Measurements from ENCODE around the gene GAB4. TPM values are rescaled to one million over a fixed set of nuclear protein-coding genes. Genes with fewer than 3 reads are reported as not detected.
"Not testable (repeated sequence)": the region's sequence is repeated elsewhere in the genome, so short reads cannot be mapped to it uniquely, and the experiment has no call there.

Gene GAB4
- polyA plus RNA-seq, 1 donor from 2014 or later: not detected

- Mint-ChIP-seq H3K36me3 (no peaks in the 10 kb centered on the region), H3K4me1 (peaks cover 14 to 16% (median 15%) of the 10 kb centered on the region in 3 donors), H3K27ac (peak overlapping the region in 1 of 3 donors; percentile 75), H3K27me3 (peaks cover 12% of the 10 kb centered on the region), H3K4me3 (peak overlapping the region in 1 of 4 donors; percentile 59), H3K9me3 (peaks cover 0 to 6% (median 6%) of the 10 kb centered on the region in 3 donors)
Observed at GRCh38 chr22:16922076-16922475, 85.9 kb downstream of the GAB4 start.

- Mint-ChIP-seq H3K4me3 (no peak overlapping the region), H3K36me3 (no peaks in the 10 kb centered on the region), H3K4me1 (peaks cover 9 to 16% (median 12%) of the 10 kb centered on the region in 3 donors), H3K9me3 (peaks cover 0 to 4% (median 3%) of the 10 kb centered on the region in 3 donors), H3K27me3 (peaks cover 21% of the 10 kb centered on the region), H3K27ac (no peak overlapping the region)
Observed at GRCh38 chr22:16917144-16918003, 90.6 kb downstream of the GAB4 start.

GRCh38 chr22:16915701-16916100 is 92.3 kb downstream of the GAB4 start:
- Mint-ChIP-seq H3K4me3 (no peak overlapping the region), H3K27me3 (peaks cover 18% of the 10 kb centered on the region), H3K4me1 (peaks cover 0 to 12% (median 9%) of the 10 kb centered on the region in 3 donors), H3K27ac (no peak overlapping the region), H3K36me3 (no peaks in the 10 kb centered on the region), H3K9me3 (no peaks in the 10 kb centered on the region)

GRCh38 chr22:16914911-16915310 is 93.1 kb downstream of the GAB4 start:
- not testable (repeated sequence) for H3K9me3 Mint-ChIP-seq, H3K36me3 Mint-ChIP-seq, H3K4me3 Mint-ChIP-seq
- Mint-ChIP-seq H3K27me3 (peaks cover 18% of the 10 kb centered on the region), H3K4me1 (peaks cover 0 to 12% (median 9%) of the 10 kb centered on the region in 3 donors), H3K27ac (peak overlapping the region in 1 of 3 donors; percentile 59)

- H3K4me1 Mint-ChIP-seq: peaks cover 0 to 12% (median 9%) of the 10 kb centered on the region in 3 donors
- no peaks in the 10 kb centered on the region for H3K9me3 Mint-ChIP-seq
- no peaks in the 10 kb centered on the region for H3K36me3 Mint-ChIP-seq
- H3K27me3 Mint-ChIP-seq: peaks cover 17% of the 10 kb centered on the region
- no peak overlapping the region for H3K4me3 Mint-ChIP-seq
- H3K27ac Mint-ChIP-seq: no peak overlapping the region
Observed at GRCh38 chr22:16914006-16914405, 94.0 kb downstream of the GAB4 start.

GRCh38 chr22:16912281-16912680 is 95.7 kb downstream of the GAB4 start:
- Mint-ChIP-seq H3K36me3 (no peaks in the 10 kb centered on the region), H3K9me3 (no peaks in the 10 kb centered on the region), H3K4me1 (peaks cover 0 to 8% (median 6%) of the 10 kb centered on the region in 3 donors), H3K27me3 (peaks cover 11% of the 10 kb centered on the region), H3K27ac (no peak overlapping the region), H3K4me3 (no peak overlapping the region)

Other genes with a start within 250 kb of the GAB4 start
- gene XKR3, start 182.8 kb downstream of the GAB4 start, polyA plus RNA-seq: not detected
- 13.5 TPM for gene IL17RA, start 76.8 kb upstream of the GAB4 start, polyA plus RNA-seq
- not detected for gene TMEM121B, start 113.1 kb upstream of the GAB4 start, polyA plus RNA-seq
- gene HDHD5, start 151.1 kb upstream of the GAB4 start, polyA plus RNA-seq: 49.4 TPM
- gene ADA2, start 211.2 kb upstream of the GAB4 start, polyA plus RNA-seq: 59.9 TPM

All from IgD-negative memory B cell (primary cell).